DOHH2 (cell line): Measurements from ENCODE around the gene TGM1.

Source experiments
- H3F3A ChIP-seq: fragments of 200-600 bp; sonication (generic), shearing (Covaris generic); 2 replicates; pipeline ENCODE4 v1.6.0; 2016; ENCODE audit warnings: antibody characterized with exemption, mild to moderate bottlenecking; ENCODE audit not compliant: control insufficient read depth, insufficient read depth
- H3K27ac ChIP-seq: fragments of 200-600 bp; sonication (generic); 2 replicates; pipeline ENCODE4 v1.5.1; 2014; ENCODE audit warnings: low read depth, mild to moderate bottlenecking, low read length, moderate library complexity
- H3K27me3 ChIP-seq: fragments of 200-600 bp; sonication (generic); 2 replicates; pipeline ENCODE4 v1.6.1; 2014; ENCODE audit warnings: mild to moderate bottlenecking, low read length, mixed read lengths; ENCODE audit not compliant: control insufficient read depth
- H3K36me3 ChIP-seq: fragments of 200-600 bp; sonication (generic); 2 replicates; pipeline ENCODE4 v1.6.1; 2014; ENCODE audit warnings: mild to moderate bottlenecking, low read length, moderate library complexity, mixed read lengths; ENCODE audit not compliant: control insufficient read depth
- H3K4me1 ChIP-seq: fragments of 200-600 bp; sonication (generic); 2 replicates; pipeline ENCODE4 v1.6.1; 2014; ENCODE audit warnings: mild to moderate bottlenecking, low read length, mixed read lengths; ENCODE audit not compliant: control insufficient read depth
- H3K4me2 ChIP-seq: fragments of 200-600 bp; sonication (generic); 2 replicates; pipeline ENCODE4 v1.6.0; 2014; ENCODE audit warnings: mild to moderate bottlenecking, low read length, moderate library complexity
- H3K4me3 ChIP-seq: fragments of 200-600 bp; sonication (generic); 2 replicates; pipeline ENCODE4 v1.5.1; 2014; ENCODE audit warnings: mild to moderate bottlenecking, low read length, mixed read lengths
- H3K79me2 ChIP-seq: fragments of 200-600 bp; sonication (generic); 2 replicates; pipeline ENCODE4 v1.6.1; 2014; ENCODE audit warnings: mild to moderate bottlenecking, low read length, mixed read lengths; ENCODE audit not compliant: control insufficient read depth
- H3K9me2 ChIP-seq: fragments of 200-600 bp; sonication (generic); replicated peaks from 2 replicates; pipeline ENCODE4 v1.6.1; 2014; ENCODE audit warnings: mild to moderate bottlenecking, low read length, mixed read lengths; ENCODE audit not compliant: control insufficient read depth
- H3K9me3 ChIP-seq: fragments of 200-600 bp; sonication (generic); 2 replicates; pipeline ENCODE4 v1.6.1; 2014; ENCODE audit warnings: antibody characterized with exemption, low read length, mixed read lengths; ENCODE audit not compliant: control insufficient read depth, insufficient read depth
- H4K20me1 ChIP-seq: fragments of 200-600 bp; sonication (generic); 2 replicates; pipeline ENCODE4 v1.6.0; 2014; ENCODE audit warnings: low read depth, mild to moderate bottlenecking, antibody characterized with exemption, low read length, moderate library complexity; ENCODE audit not compliant: control insufficient read depth, insufficient read depth
- EZH2phosphoT487 ChIP-seq: fragments of 200-600 bp; sonication (generic); IDR thresholded peaks from 2 replicates; pipeline ENCODE4 v1.6.1; 2017; ENCODE audit warnings: borderline replicate concordance, mild to moderate bottlenecking, antibody characterized with exemption, low read length, moderate library complexity, mixed read lengths
- TF ChIP-seq, protein P1 (sequence below): fragments of 200-600 bp; sonication (generic); IDR thresholded peaks from one replicate; pipeline ENCODE4 v1.5.1; 2014; ENCODE audit warnings: antibody characterized with exemption, mild to moderate bottlenecking, low read depth, low read length; ENCODE audit not compliant: poor library complexity, severe bottlenecking

The TGM1 gene

DNA sequence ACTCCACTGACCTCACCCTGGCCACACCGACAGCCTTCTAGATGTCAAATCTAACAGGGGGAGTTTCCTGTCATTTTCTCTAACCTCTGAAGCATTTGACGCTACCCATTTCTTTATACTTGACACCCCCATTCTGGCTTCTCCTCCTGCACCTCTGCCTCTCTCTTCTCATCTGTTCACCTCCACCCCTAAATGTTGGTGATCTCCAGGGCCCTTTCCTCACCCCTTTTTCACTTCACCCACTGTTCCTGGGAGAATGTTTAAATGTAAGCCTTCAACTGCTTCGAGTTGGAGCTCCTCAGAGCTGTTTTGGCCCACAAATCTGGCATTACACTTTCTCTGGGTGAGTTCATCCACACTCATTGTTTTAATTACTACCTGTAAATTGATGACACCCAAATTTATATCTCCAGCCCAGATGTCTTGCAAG lies 8.9 kb upstream of the TGM1 start:
- no peaks in the 10 kb centered on the region for H3K36me3 ChIP-seq
- H4K20me1 ChIP-seq: no peaks in the 10 kb centered on the region
- TF ChIP-seq EZH2phosphoT487: no peak
- TF ChIP-seq, protein P1, sequence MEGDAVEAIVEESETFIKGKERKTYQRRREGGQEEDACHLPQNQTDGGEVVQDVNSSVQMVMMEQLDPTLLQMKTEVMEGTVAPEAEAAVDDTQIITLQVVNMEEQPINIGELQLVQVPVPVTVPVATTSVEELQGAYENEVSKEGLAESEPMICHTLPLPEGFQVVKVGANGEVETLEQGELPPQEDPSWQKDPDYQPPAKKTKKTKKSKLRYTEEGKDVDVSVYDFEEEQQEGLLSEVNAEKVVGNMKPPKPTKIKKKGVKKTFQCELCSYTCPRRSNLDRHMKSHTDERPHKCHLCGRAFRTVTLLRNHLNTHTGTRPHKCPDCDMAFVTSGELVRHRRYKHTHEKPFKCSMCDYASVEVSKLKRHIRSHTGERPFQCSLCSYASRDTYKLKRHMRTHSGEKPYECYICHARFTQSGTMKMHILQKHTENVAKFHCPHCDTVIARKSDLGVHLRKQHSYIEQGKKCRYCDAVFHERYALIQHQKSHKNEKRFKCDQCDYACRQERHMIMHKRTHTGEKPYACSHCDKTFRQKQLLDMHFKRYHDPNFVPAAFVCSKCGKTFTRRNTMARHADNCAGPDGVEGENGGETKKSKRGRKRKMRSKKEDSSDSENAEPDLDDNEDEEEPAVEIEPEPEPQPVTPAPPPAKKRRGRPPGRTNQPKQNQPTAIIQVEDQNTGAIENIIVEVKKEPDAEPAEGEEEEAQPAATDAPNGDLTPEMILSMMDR: no peak
- H3K9me3 ChIP-seq: no peaks in the 10 kb centered on the region
- H3F3A ChIP-seq: peaks cover 2% of the 10 kb centered on the region; the same call in 1 of the 2 replicates
- H3K4me3 ChIP-seq: peak overlapping the region; percentile 85
- no peaks in the 10 kb centered on the region for H3K27me3 ChIP-seq
- peak overlapping the region; percentile 86 for H3K4me2 ChIP-seq
- H3K27ac ChIP-seq: peak overlapping the region; percentile 34
- H3K4me1 ChIP-seq: peaks cover 40% of the 10 kb centered on the region
- peaks cover 4% of the 10 kb centered on the region for H3K79me2 ChIP-seq
- no peaks in the 10 kb centered on the region for H3K9me2 ChIP-seq

DNA sequence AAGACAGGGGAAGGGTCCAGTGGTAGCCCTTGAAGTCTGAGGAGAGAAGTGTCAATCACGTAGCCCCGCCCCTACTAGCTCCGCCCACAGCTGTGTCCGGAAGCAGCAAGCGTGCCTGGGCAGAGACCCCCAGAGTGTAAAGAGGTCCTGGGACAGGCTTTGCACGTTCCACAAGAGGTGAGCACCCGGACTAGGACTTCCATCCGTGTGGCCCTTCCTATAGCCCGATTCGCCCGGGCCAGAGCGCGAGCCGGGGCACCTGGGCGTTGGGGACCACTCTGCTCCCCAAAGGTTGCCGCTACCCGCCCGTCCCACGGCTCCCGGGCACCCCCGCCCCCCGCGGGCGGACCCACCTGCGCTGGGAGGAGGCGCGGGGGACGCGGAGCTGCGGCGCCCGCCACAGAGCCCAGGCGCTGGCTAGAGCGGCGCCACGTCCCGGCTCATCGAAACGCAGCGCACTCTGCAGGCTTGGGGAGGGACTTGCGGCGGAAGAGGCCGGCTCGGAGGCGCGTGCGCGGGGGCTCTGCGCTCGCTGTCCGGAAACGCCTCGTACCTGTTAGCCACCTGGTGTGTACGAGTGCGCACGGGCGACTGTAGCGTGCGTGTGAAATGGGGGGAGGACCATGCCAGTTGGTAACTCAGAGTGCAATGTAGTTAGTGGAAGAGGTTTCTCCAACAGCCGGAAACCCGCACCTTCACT lies 8.3 kb upstream of the TGM1 start, which contains the start of gene RABGGTA:
Gene RABGGTA, minus strand, starts transcription at position 464 of the 700 bp plus-strand sequence. CDS start 482 bp downstream, outside the sequence.
- Histone ChIP-seq H3K9me2 (no peaks in the 10 kb centered on the region), H4K20me1 (no peaks in the 10 kb centered on the region)

DNA sequence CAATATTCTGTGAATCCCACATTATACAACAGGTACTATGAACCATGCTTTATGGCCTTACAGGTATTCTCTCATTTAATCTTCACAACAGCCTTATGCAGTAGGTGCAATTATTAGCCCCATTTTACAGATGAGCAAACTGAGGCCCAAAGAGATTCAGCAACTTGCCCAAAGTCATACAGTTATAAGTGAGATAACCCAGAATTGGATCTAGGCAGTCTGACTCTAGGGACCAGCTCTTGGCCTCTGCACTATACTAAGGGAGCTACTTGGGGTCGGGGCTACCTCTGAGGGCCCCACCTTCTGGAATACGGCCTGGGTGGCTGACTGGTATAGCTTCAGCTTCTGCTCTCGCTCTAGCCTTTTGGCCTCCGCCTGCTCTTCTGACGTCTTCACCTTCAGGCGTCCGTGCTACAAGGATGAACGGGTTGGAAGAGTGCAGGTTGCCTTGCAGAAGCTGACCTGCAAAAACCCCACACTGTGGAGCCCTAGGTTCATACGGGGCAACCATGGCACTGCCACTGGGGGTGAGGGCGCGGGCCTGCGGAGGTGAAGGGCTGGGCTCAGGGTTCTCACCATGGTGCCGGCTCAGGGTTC lies 7.7 kb upstream of the TGM1 start:
- peaks cover 39% of the 10 kb centered on the region for H3K4me1 ChIP-seq
- no peaks in the 10 kb centered on the region for H4K20me1 ChIP-seq
- H3K36me3 ChIP-seq: no peaks in the 10 kb centered on the region
- peak overlapping the region; percentile 85 for H3K4me3 ChIP-seq
- no peaks in the 10 kb centered on the region for H3K9me2 ChIP-seq
- TF ChIP-seq EZH2phosphoT487: no peak
- TF ChIP-seq, protein P1: no peak
- peaks cover 2% of the 10 kb centered on the region; the same call in 1 of the 2 replicates for H3F3A ChIP-seq
- H3K79me2 ChIP-seq: peaks cover 4% of the 10 kb centered on the region
- H3K4me2 ChIP-seq: peak overlapping the region; percentile 86
- no peaks in the 10 kb centered on the region for H3K27me3 ChIP-seq
- H3K9me3 ChIP-seq: no peaks in the 10 kb centered on the region
- peak overlapping the region; percentile 63 for H3K27ac ChIP-seq

More for the DNA sequence above, 8.3 kb upstream of the TGM1 start, which contains the start of gene RABGGTA:
- peak within 1 kb of the TSS; percentile 63 for H3K27ac ChIP-seq
- H3K27me3 ChIP-seq: no peaks in the 10 kb centered on the region
- H3K9me3 ChIP-seq: no peaks in the 10 kb centered on the region
- TF ChIP-seq EZH2phosphoT487: no peak
- TF ChIP-seq, protein P1: peak; percentile 82
- no peaks in the 10 kb centered on the region for H3K36me3 ChIP-seq
- H3K79me2 ChIP-seq: peaks cover 4% of the 10 kb centered on the region
- H3K4me3 ChIP-seq: peak within 1 kb of the TSS; percentile 85
- H3K4me1 ChIP-seq: peaks cover 40% of the 10 kb centered on the region
- peak within 1 kb of the TSS; percentile 86 for H3K4me2 ChIP-seq
- H3F3A ChIP-seq: peaks cover 2% of the 10 kb centered on the region; the same call in 1 of the 2 replicates
